ENCODE data around the gene MUC21.

- TF ChIP-seq CTCF (conservative IDR thresholded peaks at IDR 0.05; ENCODE audit: low read depth, low read length): no peak
- no peak for TF ChIP-seq EZH2 (IDR thresholded peaks at IDR 0.05; ENCODE audit: borderline replicate concordance, low read depth, low read length, poor library complexity, severe bottlenecking)
Observed at GRCh38 chr6:30935018-30935417, 48.5 kb upstream of the MUC21 start.

All from A673 (cell line).